Fibroblast of lung (primary cell): ENCODE data around the gene GIT2. TPM values are rescaled to one million over a fixed set of nuclear protein-coding genes. Genes with fewer than 3 reads are reported as not detected.
A peak's percentile ranks its signal among the peaks of the same experiment; 100 is the strongest.

Experiments used
- DNase-seq, 2 donors: peaks; one replicate each; pipeline versions ENCODE4 v3.0.0 to v3.0.0-alpha.2; 2010; ENCODE audit warnings: low read depth in 2 of 2
- H2AFZ ChIP-seq: 2 replicates; pipeline ENCODE4 v1.5.1; 2012; ENCODE audit warnings: low read length, control low read depth, inconsistent platforms
- H3K27ac ChIP-seq: 2 replicates; pipeline ENCODE4 v1.5.1; 2011; ENCODE audit warnings: low read length, control low read depth; ENCODE audit not compliant: insufficient read depth
- H3K27me3 ChIP-seq: 2 replicates; pipeline ENCODE4 v1.5.1; 2011; ENCODE audit warnings: mild to moderate bottlenecking, low read length; ENCODE audit not compliant: control insufficient read depth, insufficient read depth
- H3K36me3 ChIP-seq: 2 replicates; pipeline ENCODE4 v1.5.1; 2011; ENCODE audit warnings: low read length; ENCODE audit not compliant: control insufficient read depth, insufficient read depth
- H3K4me1 ChIP-seq: 2 replicates; pipeline ENCODE4 v1.5.1; 2011; ENCODE audit warnings: low read length; ENCODE audit not compliant: control insufficient read depth, insufficient read depth; ENCODE audit errors: extremely low read depth
- H3K4me2 ChIP-seq: 2 replicates; pipeline ENCODE4 v1.5.1; 2011; ENCODE audit warnings: low read length, control low read depth; ENCODE audit not compliant: insufficient read depth; ENCODE audit errors: extremely low read depth
- H3K4me3 ChIP-seq, 4 experiments: fragments of 200-600 bp in 1 of 4; sonication (generic) in 1 of 4; replicated peaks in 1 of 4; 2 replicates each; pipeline ENCODE4 v1.5.1; 2011 to 2016; ENCODE audit warnings: low read length in 4 of 4, low read depth in 3 of 4, mild to moderate bottlenecking in 3 of 4, control low read depth in 2 of 4, inconsistent platforms in 1 of 4, mixed read lengths in 1 of 4; ENCODE audit not compliant: insufficient read depth in 1 of 4; ENCODE audit errors: control extremely low read depth in 1 of 4
- H3K79me2 ChIP-seq: 2 replicates; pipeline ENCODE4 v1.5.1; 2012; ENCODE audit warnings: mild to moderate bottlenecking, low read length, inconsistent platforms; ENCODE audit not compliant: control insufficient read depth, insufficient read depth
- H3K9ac ChIP-seq: 2 replicates; pipeline ENCODE4 v1.5.1; 2011; ENCODE audit warnings: mild to moderate bottlenecking, low read length, control low read depth; ENCODE audit not compliant: insufficient read depth
- H3K9me3 ChIP-seq: 2 replicates; pipeline ENCODE4 v1.5.1; 2012; ENCODE audit warnings: low read depth, low read length; ENCODE audit not compliant: control insufficient read depth, insufficient read depth
- H4K20me1 ChIP-seq: 2 replicates; pipeline ENCODE4 v1.5.1; 2011; ENCODE audit warnings: low read length; ENCODE audit not compliant: control insufficient read depth, insufficient read depth; ENCODE audit errors: extremely low read depth
- EZH2 ChIP-seq: IDR thresholded peaks from 2 replicates; pipeline ENCODE4 v1.5.1; 2012; ENCODE audit warnings: low read length, control low read depth, mild to moderate bottlenecking; ENCODE audit errors: missing control alignments
- polyA plus RNA-seq, 2 donors: library from polyadenylated mRNA; depleted of rRNA in 1 of 2; stranded (reverse) in 1 of 2; unstranded in 1 of 2; fragments of >200 nt; gene quantifications; 2 replicates each; pipeline ENCODE4 v1.2.1, GENCODE V29; 2011 to 2012; ENCODE audit warnings: missing spikeins in 1 of 2
- total RNA-seq: library from RNA; depleted of rRNA; stranded (reverse); fragments of >200 nt; gene quantifications from 2 replicates; pipeline ENCODE4 v1.2.1, GENCODE V29; 2014
- TF ChIP-seq, protein P1 (sequence below), 2 donors: IDR thresholded peaks in 1 of 2; conservative IDR thresholded peaks in 1 of 2; 1 replicate in 1 of 2; 2 replicates in 1 of 2; pipeline ENCODE4 v1.5.1; 2011 to 2012; ENCODE audit warnings: low read length in 2 of 2, control low read depth in 1 of 2, inconsistent platforms in 1 of 2, low read depth in 1 of 2, mild to moderate bottlenecking in 1 of 2

GIT2 gene
- total and polyA plus RNA-seq, 2 donors (not counting 1 experiment from before 2014, with no cell fraction given), result 47.9 to 53.5 TPM

DNA sequence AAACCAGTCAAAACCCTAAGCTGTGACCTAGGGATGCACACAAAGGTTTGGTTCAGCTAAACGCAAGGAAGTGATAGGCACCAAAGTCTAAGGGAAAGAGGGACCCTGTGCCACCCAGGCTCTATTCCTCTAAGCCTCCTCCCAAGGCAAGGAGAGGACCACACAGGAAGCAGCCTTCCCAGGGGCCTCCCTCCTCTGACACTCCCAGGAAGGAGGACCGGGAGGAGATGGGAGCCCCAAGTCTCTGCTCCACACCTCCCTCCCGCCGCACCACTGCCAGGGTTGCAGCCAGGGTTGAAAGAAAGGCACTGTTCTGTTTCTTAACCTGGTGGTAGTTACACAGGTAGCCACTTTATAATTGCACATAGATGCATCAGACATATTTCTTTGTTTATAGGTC, 74.2 kb downstream of the GIT2 start:
- no peak overlapping the region for H3K27ac ChIP-seq
- no peak for DNase-seq
- no peak for TF ChIP-seq EZH2
- TF ChIP-seq, protein P1, sequence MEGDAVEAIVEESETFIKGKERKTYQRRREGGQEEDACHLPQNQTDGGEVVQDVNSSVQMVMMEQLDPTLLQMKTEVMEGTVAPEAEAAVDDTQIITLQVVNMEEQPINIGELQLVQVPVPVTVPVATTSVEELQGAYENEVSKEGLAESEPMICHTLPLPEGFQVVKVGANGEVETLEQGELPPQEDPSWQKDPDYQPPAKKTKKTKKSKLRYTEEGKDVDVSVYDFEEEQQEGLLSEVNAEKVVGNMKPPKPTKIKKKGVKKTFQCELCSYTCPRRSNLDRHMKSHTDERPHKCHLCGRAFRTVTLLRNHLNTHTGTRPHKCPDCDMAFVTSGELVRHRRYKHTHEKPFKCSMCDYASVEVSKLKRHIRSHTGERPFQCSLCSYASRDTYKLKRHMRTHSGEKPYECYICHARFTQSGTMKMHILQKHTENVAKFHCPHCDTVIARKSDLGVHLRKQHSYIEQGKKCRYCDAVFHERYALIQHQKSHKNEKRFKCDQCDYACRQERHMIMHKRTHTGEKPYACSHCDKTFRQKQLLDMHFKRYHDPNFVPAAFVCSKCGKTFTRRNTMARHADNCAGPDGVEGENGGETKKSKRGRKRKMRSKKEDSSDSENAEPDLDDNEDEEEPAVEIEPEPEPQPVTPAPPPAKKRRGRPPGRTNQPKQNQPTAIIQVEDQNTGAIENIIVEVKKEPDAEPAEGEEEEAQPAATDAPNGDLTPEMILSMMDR (conservative IDR thresholded peaks at IDR 0.05 in 1 of 2, IDR thresholded peaks at IDR 0.05 in 1 of 2; ENCODE audit: low read depth in 1 of 2, low read length in 2 of 2), result no peak

DNA sequence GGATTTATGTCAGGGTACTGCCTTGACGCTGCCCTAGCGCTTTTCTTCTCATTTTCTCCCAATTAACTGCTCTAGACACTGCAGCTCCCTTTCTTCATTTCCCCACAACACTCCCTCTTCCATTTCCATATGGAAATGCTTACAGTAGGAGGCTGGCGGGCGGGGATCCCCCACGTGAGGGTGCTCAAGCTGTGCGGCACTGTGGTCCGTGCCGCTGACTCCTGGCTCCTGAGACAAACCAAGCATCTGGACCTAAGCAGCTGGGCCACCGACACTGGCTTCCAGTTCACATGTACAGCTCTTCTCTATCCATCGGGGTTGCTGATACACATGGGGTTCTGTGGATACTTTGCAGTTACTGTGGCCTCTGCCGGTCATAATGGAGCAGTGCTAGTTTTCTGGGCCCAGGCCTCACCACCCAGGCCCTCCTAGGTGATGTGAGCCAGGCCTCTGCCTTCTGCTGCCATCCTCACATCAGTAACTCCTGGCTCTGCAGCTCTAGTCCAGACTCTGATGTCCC, 75.8 kb downstream of the GIT2 start:
- Histone ChIP-seq H2AFZ (no peak overlapping the region), H3K36me3 (peaks cover 15% of the 10 kb centered on the region), H3K9me3 (no peaks in the 10 kb centered on the region), H4K20me1 (no peaks in the 10 kb centered on the region), H3K9ac (no peak overlapping the region), H3K4me1 (peaks cover 2% of the 10 kb centered on the region), H3K79me2 (no peaks in the 10 kb centered on the region), H3K4me2 (no peak overlapping the region), H3K27ac (no peak overlapping the region), H3K27me3 (no peaks in the 10 kb centered on the region), H3K4me3 (no peak overlapping the region)
- no peak for DNase-seq
- TF ChIP-seq, protein P1 (conservative IDR thresholded peaks at IDR 0.05 in 1 of 2, IDR thresholded peaks at IDR 0.05 in 1 of 2; ENCODE audit: low read depth in 1 of 2, low read length in 2 of 2), result no peak
- TF ChIP-seq EZH2, result no peak

More for the DNA sequence above, 74.2 kb downstream of the GIT2 start:
- Histone ChIP-seq H3K27me3 (no peaks in the 10 kb centered on the region), H3K9me3 (no peaks in the 10 kb centered on the region), H3K36me3 (peaks cover 10% of the 10 kb centered on the region), H3K9ac (no peak overlapping the region), H3K4me2 (no peak overlapping the region), H4K20me1 (no peaks in the 10 kb centered on the region), H2AFZ (no peak overlapping the region), H3K4me3 (no peak overlapping the region), H3K79me2 (no peaks in the 10 kb centered on the region), H3K4me1 (peaks cover 2% of the 10 kb centered on the region)

DNA sequence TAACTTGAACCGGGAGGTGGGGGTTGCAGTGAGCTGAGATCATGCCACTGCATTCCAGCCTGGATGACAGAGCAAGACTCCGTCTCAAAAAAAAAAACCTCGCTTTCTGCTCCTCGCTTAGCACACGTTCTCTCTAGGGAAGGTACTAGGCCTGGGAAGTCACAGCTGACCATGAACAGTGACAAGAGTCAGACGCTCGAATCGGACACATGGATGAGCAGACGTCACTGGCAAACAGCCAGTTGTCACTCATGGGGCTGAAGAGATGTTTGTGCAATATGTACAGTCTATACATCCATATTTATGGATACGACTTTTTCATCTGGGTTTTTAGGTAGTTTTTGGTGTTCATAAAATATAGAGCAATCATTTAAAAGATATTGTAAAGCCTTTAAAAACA, 76.7 kb downstream of the GIT2 start:
- no peak overlapping the region for H3K9ac ChIP-seq
- H4K20me1 ChIP-seq, result no peaks in the 10 kb centered on the region
- no peak overlapping the region for H3K4me3 ChIP-seq
- no peaks in the 10 kb centered on the region for H3K79me2 ChIP-seq
- peaks cover 2% of the 10 kb centered on the region for H3K4me1 ChIP-seq
- no peak overlapping the region for H2AFZ ChIP-seq
- no peak overlapping the region for H3K27ac ChIP-seq
- peak in 1 of 2 donors; percentile 2 for DNase-seq
- H3K36me3 ChIP-seq, result peaks cover 23% of the 10 kb centered on the region
- TF ChIP-seq EZH2, result no peak
- TF ChIP-seq, protein P1 (conservative IDR thresholded peaks at IDR 0.05 in 1 of 2, IDR thresholded peaks at IDR 0.05 in 1 of 2; ENCODE audit: low read depth in 1 of 2, low read length in 2 of 2), result no peak
- no peak overlapping the region for H3K4me2 ChIP-seq
- H3K9me3 ChIP-seq, result no peaks in the 10 kb centered on the region
- no peaks in the 10 kb centered on the region for H3K27me3 ChIP-seq
